Measurements from ENCODE around the gene CAMK2G.

Gene CAMK2G

GRCh38 chr10:73847031-73847430 lies 27.3 kb downstream of the CAMK2G start:
- H3K4me3 ChIP-seq (ENCODE audit: low read length): no peak overlapping the region
- no peak for DNase-seq (ENCODE audit: low read depth)
- TF ChIP-seq, protein P1, sequence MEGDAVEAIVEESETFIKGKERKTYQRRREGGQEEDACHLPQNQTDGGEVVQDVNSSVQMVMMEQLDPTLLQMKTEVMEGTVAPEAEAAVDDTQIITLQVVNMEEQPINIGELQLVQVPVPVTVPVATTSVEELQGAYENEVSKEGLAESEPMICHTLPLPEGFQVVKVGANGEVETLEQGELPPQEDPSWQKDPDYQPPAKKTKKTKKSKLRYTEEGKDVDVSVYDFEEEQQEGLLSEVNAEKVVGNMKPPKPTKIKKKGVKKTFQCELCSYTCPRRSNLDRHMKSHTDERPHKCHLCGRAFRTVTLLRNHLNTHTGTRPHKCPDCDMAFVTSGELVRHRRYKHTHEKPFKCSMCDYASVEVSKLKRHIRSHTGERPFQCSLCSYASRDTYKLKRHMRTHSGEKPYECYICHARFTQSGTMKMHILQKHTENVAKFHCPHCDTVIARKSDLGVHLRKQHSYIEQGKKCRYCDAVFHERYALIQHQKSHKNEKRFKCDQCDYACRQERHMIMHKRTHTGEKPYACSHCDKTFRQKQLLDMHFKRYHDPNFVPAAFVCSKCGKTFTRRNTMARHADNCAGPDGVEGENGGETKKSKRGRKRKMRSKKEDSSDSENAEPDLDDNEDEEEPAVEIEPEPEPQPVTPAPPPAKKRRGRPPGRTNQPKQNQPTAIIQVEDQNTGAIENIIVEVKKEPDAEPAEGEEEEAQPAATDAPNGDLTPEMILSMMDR (IDR thresholded peaks at IDR 0.05; ENCODE audit: insufficient read depth, low read depth, low read length, missing control alignments): no peak

DNA sequence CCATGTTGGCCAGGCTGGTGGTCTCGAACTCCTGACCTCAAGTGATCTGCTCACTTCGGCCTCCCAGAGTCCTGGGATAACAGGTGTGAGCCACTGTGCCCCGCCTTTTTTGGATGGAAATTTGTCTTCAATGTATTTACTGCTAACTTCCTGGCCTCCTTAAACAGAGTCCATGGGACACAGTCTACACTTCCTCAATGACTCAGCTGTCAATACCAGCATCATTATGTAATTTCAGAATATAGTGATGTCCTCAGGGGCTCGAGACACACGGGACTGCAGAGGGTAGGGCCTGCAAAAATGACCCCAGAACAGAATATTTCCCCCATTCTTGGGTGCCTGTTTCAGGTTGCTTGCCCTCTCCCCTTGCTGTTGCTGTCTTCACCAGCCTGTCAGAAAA lies 31.1 kb downstream of the CAMK2G start:
- TF ChIP-seq, protein P1 (IDR thresholded peaks at IDR 0.05; ENCODE audit: insufficient read depth, low read depth, low read length, missing control alignments): no peak
- H3K4me3 ChIP-seq (ENCODE audit: low read length): no peak overlapping the region
- DNase-seq (ENCODE audit: low read depth): peak; percentile 39

DNA sequence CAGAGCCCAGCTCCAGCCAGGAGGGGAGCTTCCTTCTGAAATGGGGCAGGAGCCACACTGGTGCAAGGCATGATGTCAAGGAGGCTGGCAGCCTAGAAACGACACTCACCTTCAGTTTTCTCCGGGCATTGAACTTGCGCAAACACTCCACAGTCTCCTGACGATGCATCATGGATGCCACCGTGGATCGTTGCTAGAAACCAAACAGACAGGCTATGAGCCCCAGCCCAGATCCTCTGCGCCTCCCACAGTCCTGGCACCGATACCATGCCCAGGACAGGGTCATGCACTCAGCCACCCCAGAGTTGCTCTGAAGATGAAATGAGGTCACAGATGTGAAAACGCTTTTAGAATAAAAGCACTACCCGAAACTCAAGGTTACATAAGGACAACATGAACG lies 32.0 kb downstream of the CAMK2G start:
- no peak overlapping the region for H3K4me3 ChIP-seq (ENCODE audit: low read length)
- DNase-seq (ENCODE audit: low read depth): no peak
- TF ChIP-seq, protein P1 (IDR thresholded peaks at IDR 0.05; ENCODE audit: insufficient read depth, low read depth, low read length, missing control alignments): no peak

GRCh38 chr10:73841526-73842285 lies 32.6 kb downstream of the CAMK2G start:
- TF ChIP-seq, protein P1 (IDR thresholded peaks at IDR 0.05; ENCODE audit: insufficient read depth, low read depth, low read length, missing control alignments): no peak
- DNase-seq (ENCODE audit: low read depth): no peak
- no peak overlapping the region for H3K4me3 ChIP-seq (ENCODE audit: low read length)

- DNase-seq (ENCODE audit: low read depth): no peak
- no peak overlapping the region for H3K4me3 ChIP-seq (ENCODE audit: low read length)
- TF ChIP-seq, protein P1 (IDR thresholded peaks at IDR 0.05; ENCODE audit: insufficient read depth, low read depth, low read length, missing control alignments): no peak
Measured at GRCh38 chr10:73841061-73841421, 33.3 kb downstream of the CAMK2G start.

DNA sequence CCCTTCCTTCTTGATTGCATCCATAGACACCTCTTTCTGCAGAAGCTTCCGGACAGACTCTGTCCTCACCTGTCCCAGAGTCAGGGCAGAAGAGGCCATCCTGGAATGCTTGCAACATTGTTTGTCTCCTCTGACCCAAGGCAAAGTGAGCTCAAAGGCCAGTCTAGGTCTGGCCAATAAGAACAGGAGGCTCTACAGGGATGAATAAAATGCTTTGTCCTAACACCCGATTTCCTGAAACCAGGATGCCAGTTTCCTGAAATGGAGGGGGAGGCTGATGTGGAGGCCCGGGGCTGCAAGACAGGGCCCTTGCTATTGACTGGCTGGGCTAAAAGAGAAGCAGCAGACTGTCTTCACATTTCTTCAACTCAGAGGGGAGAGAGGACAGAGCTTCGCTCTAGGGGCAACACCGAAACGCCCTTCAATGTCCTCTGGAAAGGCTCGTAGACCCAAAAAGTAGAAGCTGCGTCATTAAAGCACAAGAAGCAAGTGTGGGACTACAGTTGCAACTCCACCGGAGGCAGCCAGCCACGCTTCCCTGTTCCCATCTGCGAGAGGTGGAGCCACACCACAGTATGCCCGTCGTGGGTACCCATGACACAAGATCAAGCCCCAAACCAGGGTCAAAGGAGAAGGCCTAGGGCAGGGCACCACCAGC lies 33.8 kb downstream of the CAMK2G start:
- DNase-seq (ENCODE audit: low read depth): no peak
- TF ChIP-seq, protein P1 (IDR thresholded peaks at IDR 0.05; ENCODE audit: insufficient read depth, low read depth, low read length, missing control alignments): no peak
- H3K4me3 ChIP-seq (ENCODE audit: low read length): no peak overlapping the region

DNA sequence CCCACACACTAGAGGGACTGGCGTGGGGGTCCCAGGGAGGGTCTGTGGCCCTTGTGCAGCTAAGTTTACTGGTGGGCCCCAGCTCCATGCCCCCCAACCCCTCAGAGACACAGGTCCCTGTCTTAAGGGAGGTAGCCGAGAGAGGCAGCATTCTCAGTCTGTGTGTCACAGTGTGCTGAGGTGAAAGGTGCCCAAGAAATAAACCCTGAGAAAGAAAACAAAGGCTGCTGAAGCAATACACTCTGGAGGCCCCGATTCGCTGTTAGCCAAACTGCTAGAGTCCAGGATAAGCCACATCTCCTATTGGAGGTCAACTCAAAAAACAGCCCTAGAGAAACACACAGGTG lies 34.3 kb downstream of the CAMK2G start:
- H3K4me3 ChIP-seq (ENCODE audit: low read length): no peak overlapping the region
- DNase-seq (ENCODE audit: low read depth): no peak
- TF ChIP-seq, protein P1 (IDR thresholded peaks at IDR 0.05; ENCODE audit: insufficient read depth, low read depth, low read length, missing control alignments): no peak
